Stimulated activated CD4-positive, alpha-beta T cell treated with anti-CD3 and anti-CD28 coated beads, TNF-alpha, amount 100 ng/mL, for 48 hours (primary cell): ENCODE data around the gene IQCK.
A peak's percentile ranks its signal among the peaks of the same experiment; 100 is the strongest.

Source experiments
- DNase-seq, 3 donors: peaks; one replicate each; pipeline ENCODE4 v3.0.0-alpha.2; 2020; ENCODE audit warnings: low read depth in 3 of 3

The IQCK gene

GRCh38 chr16:19804538-19805323 is 86.7 kb downstream of the IQCK start:
- peak in 2 of 3 donors; percentile 3 to 4 for DNase-seq

- DNase-seq, result no peak
Observed at GRCh38 chr16:19805459-19806162, 87.5 kb downstream of the IQCK start.

DNA sequence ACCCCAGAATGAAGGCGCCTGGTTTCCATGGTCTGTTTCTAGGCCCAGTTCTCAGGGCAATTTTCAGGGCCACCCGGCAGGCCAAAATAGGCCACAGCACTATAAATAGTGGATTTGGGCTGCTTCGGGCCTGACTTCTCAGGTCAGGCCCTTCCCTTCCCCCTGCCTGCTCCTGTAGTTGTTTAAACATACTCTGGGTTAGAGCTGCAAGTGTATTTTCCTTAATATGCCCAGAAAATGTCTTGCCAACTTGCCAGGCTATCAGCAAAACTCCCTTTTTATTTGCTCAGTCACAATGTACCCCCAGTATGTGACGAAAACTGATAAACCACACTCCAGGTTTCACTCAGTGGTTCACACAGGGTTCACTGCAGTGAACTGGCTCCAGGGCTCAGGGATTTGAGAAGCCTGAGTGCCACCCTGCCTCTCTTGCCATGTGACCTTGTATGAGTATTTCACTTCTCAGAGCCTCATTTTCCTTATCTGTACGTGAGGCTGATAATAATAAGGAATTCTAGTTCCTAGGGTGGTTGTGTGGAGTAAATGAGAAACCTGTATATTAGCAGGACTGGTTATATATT is 90.1 kb downstream of the IQCK start:
- DNase-seq, result no peak

- DNase-seq, result no peak
Observed at GRCh38 chr16:19809121-19809635, 91.1 kb downstream of the IQCK start.

GRCh38 chr16:19809693-19810092 is 91.6 kb downstream of the IQCK start:
- no peak for DNase-seq

GRCh38 chr16:19810817-19811731 is 93.0 kb downstream of the IQCK start:
- DNase-seq, result no peak

GRCh38 chr16:19812986-19813385 is 94.9 kb downstream of the IQCK start:
- no peak for DNase-seq

DNA sequence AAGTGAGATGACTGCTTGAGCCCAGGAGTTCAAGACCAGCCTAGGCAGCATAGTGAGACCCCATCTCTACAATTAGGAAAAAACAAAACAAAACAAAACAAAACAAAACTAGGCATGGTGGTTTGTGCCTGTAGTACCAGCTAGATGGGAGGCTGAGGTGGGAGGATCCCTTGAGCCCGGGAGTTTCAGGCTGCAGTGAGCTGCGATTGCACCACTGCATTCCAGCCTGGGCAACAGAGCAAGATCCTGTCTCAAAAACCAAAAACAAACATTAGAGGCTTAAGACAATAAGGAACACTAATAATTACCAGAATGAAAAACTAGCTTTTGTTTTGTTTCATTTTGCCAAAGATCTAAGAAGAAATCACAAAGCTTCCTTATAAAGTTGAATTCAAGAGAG is 97.3 kb downstream of the IQCK start:
- no peak for DNase-seq

DNA sequence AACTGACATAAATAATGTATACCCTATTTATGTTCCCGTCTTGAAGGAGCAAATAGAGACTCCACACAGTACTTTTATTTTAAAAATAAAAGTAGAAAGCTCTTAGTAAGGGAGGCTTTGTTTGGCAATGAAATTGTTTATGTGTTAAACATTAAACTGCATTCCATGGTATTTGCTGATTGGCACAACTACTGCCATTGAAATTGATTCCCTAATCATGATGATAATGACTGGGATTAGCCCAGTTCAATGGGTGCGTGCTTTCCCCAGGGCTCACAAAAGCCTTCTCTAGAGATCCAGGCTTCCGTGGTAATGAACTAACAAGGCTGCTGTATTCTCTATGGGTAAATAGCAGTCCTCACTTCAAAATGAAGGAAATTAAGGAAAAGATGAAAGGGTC is 99.1 kb downstream of the IQCK start:
- DNase-seq, result no peak

DNA sequence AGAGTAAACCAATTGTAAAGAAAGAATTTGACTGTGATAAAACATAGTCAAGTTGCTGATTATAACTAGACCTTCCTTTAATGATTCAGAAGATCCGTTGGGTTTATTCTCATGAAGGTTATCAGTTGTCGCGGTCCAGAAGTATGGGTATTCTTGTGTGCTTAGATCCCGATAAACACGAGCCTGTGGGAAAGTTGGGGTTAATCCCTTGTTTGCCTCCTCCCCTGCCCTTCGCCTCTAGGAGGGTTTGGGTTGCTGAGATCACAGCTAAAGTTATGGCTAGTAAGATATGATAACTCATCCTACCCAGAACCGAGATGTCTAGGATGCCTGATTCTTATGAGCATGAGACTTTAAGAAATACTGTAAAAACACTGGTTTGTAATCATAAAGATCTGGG is 99.8 kb downstream of the IQCK start:
- DNase-seq, result no peak

- no peak for DNase-seq
Observed at GRCh38 chr16:19822533-19822932, 104.5 kb downstream of the IQCK start.

DNA sequence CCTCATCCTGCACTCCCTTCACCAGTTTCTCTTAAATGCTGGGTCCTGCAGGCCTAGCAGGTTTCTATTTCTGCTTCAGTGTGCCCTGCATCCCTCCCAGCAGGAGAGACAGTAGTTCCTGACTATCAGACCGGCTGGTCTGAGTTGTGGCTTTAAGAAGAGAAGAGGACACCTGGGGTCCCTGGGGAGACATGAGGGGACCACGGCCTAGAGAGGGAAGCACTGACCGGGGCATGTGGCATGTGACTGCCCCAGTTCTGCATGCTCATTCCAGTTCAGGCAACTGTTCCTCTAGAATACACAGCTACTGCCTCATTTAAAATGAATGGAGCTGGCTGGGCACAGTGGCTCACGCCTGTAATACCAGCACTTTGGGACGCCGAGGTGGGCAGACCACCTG is 105.3 kb downstream of the IQCK start:
- DNase-seq, result no peak

GRCh38 chr16:19824216-19824615 is 106.1 kb downstream of the IQCK start:
- DNase-seq, result no peak

- no peak for DNase-seq
Observed at GRCh38 chr16:19829844-19830692, 112.0 kb downstream of the IQCK start.

GRCh38 chr16:19830902-19831560 is 113.0 kb downstream of the IQCK start:
- no peak for DNase-seq

DNA sequence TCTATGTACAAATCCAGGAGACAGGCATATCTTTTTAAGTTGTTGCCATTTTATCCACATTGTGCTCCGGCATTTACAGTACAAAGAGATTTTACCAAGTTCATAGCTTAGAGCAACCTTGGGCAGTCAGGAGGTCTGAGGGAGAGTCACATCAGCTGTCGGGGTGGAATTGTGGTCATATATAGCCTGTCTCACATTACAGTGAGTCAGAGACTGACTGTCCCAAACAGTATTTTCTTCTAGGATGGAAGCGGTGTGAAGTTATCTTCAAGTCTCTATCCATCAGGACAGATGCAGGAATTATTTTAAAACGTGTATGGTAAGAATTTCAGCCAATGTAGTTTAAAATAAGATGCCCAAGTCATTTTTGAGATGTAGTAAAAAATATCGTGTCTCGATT is 113.6 kb downstream of the IQCK start:
- no peak for DNase-seq

DNA sequence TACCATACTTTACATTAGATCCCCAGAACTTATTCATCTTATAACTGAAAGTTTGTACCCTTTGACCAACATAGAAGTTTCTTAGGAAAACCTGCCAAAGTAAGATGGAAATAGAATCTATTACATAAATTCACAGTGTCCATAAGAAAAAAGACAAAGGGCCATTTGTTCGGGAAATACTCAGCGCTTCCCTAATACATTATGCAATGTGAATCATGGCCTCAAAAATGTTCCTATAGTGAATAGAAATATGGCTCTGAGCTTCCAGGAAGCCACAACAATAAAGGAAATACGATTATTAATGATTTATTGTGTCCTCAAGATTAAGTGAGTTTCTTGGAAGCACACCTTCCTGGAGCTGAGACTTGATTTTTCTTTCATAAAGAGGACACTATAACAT is 115.1 kb downstream of the IQCK start:
- no peak for DNase-seq

DNA sequence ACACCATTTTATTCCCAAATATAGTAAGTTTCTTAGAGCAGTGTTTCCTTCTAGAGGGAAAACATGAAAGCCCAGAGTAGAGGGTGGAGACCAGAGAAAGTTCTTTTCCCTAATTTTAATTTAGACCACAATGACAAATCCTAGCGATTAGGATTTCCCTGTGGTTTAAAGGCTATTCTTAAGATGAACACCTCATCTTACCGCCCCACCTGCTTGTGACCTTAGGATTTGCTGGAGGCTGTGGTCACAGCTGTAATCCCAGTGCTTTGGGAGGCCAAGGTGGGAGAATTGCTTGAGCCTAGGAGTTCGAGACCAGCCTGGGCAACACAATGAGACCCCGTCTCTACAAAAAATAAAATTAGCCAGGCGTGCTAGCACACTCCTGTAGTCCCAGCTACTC is 115.5 kb downstream of the IQCK start:
- DNase-seq, result no peak

DNA sequence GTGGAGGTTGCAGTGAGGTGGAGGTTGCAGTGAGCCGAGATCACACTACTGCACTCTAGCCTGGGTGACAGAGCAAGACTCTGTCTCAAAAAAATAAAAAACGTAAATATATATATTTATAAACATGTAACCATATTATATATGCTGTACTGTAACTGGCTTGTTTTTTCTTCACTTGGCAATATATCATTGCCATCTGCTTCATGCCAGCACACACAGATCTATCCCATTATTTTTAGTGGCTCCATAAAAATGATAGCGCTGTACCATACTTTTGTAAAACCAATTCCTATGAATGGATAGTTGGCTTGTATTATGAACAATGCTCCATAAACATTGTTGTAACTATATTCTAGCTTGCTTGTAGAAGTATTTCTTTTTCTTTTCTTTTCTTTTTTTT is 117.1 kb downstream of the IQCK start:
- DNase-seq, result no peak

DNA sequence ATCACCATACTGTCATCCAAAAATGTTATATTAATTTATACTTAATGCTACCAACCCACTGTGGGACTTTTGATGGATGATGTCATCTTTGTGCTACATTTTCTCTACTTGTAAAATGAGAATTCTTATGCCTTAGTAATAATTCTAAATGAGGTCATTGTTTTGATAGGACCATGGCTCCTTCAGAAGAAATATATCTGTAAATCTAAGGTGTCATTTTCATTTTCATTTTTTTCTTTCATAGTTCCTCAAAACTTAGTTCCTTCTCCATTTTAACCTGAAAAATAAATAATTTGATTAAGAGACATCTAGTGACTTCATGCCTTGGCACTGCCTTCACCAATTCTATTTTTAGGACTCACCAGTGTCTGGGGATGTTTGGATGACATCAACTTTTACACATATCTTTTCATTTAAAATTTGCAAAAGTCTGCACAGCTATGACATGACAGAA is 117.9 kb downstream of the IQCK start:
- no peak for DNase-seq
